ENCODE data around the gene DDX10.

DDX10 gene

GRCh38 chr11:108975026-108975425 is 310.2 kb downstream of the DDX10 start:
- Histone ChIP-seq H3K27ac (replicated peaks) (no peak overlapping the region), H3K4me3 (replicated peaks; ENCODE audit: insufficient read depth, low read length) (no peak overlapping the region), H3K27me3 (ENCODE audit: insufficient read depth, poor library complexity, severe bottlenecking) (no peaks in the 10 kb centered on the region)
- TF ChIP-seq REST (IDR thresholded peaks at IDR 0.05; ENCODE audit: insufficient replicate concordance, low read depth) (no peak), CTCF (IDR thresholded peaks at IDR 0.05; ENCODE audit: insufficient read depth, low read length) (no peak), POLR2AphosphoS5 (IDR thresholded peaks at IDR 0.05; ENCODE audit: low read depth) (no peak), SPI1 (IDR thresholded peaks at IDR 0.05; ENCODE audit: borderline replicate concordance, low read depth) (no peak), GABPA (IDR thresholded peaks at IDR 0.05; ENCODE audit: low read depth) (no peak)
- no peak for DNase-seq (ENCODE audit: low read depth in 1 of 2, low spot score in 1 of 2)

DNA sequence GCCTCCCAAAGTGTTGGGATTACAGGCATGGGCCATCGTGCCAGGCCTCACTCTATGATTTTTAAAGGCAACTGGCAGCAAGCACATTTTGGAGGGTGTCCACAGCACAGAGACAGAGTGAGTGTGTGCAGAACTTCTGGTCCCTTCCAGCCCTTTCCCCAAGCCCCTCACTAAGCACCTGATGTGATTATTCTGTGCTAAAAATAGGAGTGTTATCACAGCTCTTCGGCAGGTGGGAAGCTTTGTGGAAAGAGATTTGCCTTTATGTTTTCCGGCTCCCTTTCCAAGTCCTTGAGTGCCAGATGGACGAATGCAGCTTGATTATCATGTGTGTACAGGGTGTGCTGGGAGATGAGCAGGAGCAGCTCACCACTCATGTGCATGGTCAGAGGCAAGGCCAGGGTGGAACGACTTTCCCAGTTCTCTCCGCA is 310.8 kb downstream of the DDX10 start:
- no peaks in the 10 kb centered on the region for H3K27me3 ChIP-seq (ENCODE audit: insufficient read depth, poor library complexity, severe bottlenecking)
- no peak overlapping the region for H3K4me3 ChIP-seq (replicated peaks; ENCODE audit: insufficient read depth, low read length)
- TF ChIP-seq CTCF (IDR thresholded peaks at IDR 0.05; ENCODE audit: insufficient read depth, low read length) (no peak), GABPA (IDR thresholded peaks at IDR 0.05; ENCODE audit: low read depth) (no peak), POLR2AphosphoS5 (IDR thresholded peaks at IDR 0.05; ENCODE audit: low read depth) (no peak), SPI1 (IDR thresholded peaks at IDR 0.05; ENCODE audit: borderline replicate concordance, low read depth) (no peak), REST (IDR thresholded peaks at IDR 0.05; ENCODE audit: insufficient replicate concordance, low read depth) (no peak)
- no peak for DNase-seq (ENCODE audit: low read depth in 1 of 2, low spot score in 1 of 2)
- no peak overlapping the region for H3K27ac ChIP-seq (replicated peaks)

DNA sequence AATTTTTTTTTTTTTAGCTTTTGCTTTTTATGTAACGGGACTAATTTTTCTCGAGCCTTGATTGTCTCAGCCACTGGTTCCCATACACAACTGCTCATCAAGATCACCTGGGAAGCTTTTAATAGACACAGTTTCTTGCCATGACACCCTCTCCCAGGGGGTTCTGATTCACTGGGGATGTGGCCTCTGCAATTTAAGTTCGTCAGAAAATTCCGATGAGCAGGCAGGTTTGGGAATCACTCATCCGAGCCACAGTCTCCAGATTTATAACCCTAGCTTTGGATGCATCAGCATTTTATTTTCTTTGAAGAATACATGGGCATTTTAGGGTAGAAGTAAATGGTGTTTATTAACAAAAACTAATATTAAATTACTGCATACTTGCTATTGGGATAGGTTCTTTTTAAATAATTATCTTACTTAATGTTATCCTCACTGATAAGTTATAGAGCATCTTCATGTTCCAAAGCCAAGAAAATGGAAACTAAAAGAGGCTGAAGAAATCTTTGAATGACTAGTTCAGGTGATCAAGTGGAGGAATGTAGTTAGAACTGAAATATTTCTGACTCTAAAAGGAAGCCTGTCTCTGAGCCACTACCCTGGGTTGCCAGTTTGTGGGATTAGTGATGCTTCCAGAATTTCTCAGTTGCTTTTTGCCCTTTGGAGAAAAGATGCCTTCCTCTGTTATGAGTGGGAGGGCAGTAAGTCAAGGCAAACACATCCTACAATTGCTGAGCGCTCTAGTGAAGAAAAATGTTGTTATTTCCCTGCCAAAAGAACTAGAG is 319.0 kb downstream of the DDX10 start:
- TF ChIP-seq POLR2AphosphoS5 (IDR thresholded peaks at IDR 0.05; ENCODE audit: low read depth) (no peak), CTCF (IDR thresholded peaks at IDR 0.05; ENCODE audit: insufficient read depth, low read length) (no peak), GABPA (IDR thresholded peaks at IDR 0.05; ENCODE audit: low read depth) (no peak), REST (IDR thresholded peaks at IDR 0.05; ENCODE audit: insufficient replicate concordance, low read depth) (no peak), SPI1 (IDR thresholded peaks at IDR 0.05; ENCODE audit: borderline replicate concordance, low read depth) (no peak)
- no peak for DNase-seq (ENCODE audit: low read depth in 1 of 2, low spot score in 1 of 2)
- Histone ChIP-seq H3K27ac (replicated peaks) (no peak overlapping the region), H3K27me3 (ENCODE audit: insufficient read depth, poor library complexity, severe bottlenecking) (no peaks in the 10 kb centered on the region), H3K4me3 (replicated peaks; ENCODE audit: insufficient read depth, low read length) (no peak overlapping the region)

All from HL-60 (cell line).